GM12874 (cell line): ENCODE data around the gene DDX10.

Experiments used
- TF ChIP-seq, protein P1 (sequence below): IDR thresholded peaks from 2 replicates; pipeline ENCODE4 v1.5.1; 2011; ENCODE audit warnings: low read depth, mild to moderate bottlenecking, control low read depth, low read length, moderate library complexity; ENCODE audit not compliant: insufficient read depth

DDX10 gene

DNA sequence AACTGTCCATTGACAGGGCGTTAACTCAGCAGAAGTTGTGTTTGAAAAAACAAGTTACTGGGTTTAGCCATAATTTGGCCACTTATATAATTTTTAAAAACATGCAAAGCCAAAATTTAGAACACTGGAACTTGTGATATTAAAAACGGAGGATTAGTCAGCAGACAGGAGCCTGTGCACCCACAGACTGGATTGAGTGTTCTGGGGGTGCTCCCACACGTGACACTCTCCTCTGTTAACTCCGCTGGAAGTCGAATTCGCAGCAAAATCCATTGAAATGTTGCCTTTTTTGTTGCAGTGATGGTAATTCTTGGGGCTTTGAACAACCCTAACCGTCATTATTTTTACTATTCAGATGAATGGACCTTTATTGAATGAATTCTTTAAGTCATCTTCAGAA lies 269.8 kb downstream of the DDX10 start:
- TF ChIP-seq, protein P1, sequence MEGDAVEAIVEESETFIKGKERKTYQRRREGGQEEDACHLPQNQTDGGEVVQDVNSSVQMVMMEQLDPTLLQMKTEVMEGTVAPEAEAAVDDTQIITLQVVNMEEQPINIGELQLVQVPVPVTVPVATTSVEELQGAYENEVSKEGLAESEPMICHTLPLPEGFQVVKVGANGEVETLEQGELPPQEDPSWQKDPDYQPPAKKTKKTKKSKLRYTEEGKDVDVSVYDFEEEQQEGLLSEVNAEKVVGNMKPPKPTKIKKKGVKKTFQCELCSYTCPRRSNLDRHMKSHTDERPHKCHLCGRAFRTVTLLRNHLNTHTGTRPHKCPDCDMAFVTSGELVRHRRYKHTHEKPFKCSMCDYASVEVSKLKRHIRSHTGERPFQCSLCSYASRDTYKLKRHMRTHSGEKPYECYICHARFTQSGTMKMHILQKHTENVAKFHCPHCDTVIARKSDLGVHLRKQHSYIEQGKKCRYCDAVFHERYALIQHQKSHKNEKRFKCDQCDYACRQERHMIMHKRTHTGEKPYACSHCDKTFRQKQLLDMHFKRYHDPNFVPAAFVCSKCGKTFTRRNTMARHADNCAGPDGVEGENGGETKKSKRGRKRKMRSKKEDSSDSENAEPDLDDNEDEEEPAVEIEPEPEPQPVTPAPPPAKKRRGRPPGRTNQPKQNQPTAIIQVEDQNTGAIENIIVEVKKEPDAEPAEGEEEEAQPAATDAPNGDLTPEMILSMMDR: no peak

DNA sequence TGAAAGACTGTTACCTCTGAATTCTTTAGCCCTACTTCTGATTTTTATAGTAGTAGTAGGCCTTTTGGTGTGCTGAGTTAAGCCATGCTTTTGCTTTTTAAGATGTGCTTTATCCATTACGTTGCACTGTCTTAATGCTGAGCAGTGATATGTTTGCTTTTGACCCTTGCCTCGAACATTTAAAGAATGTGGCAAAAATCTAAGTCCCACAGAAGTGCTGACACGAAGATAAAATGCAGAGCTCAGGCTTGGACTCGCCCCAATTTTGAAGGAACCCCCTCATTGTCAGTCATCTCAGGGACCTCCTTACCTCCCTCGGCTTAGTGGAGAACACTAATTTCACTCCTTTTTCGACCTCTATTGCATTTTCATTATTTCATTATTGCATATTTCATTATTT lies 272.9 kb downstream of the DDX10 start:
- TF ChIP-seq, protein P1: no peak

DNA sequence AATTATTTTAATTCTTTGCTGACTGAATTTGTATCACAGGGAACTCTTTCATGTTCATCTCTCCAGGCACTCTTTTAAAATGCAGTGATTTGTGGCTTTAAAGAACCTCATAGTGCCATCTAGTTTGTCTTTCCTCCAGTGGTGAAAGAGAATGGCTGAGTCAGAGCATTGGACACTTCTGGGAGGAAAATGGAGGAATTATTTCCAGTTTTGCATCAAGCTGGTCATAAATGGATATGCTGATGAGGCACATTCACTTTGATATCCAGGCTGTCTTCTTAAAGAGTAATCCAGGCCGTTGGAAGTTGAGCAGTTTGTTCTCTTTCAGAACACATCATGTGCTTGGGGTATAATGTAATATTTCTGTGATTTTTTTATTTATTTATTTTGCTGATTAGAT lies 273.7 kb downstream of the DDX10 start:
- TF ChIP-seq, protein P1: no peak

- TF ChIP-seq, protein P1: no peak
These were observed 274.3 kb downstream of the DDX10 start for GRCh38 chr11:108939135-108939534.

DNA sequence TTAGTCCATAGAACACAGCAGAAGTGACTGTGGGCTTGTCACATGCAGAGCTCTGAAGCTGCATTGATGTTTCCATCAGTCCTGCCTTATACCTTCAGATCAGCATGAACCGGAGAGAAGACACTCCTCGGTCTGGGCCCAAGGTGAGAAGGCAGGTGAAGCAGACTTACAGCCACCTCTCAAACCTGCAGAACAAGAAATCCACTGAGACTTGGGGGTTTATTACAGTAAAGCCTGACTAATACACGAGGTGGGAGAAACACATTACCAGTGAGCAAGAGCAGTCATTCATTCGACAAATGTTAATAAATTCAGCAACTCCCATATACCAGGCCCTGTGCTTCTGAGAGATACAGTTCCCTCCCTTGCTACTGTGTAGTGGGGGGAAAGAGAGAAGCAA lies 279.0 kb downstream of the DDX10 start:
- TF ChIP-seq, protein P1: no peak

- TF ChIP-seq, protein P1: no peak
These were observed 279.8 kb downstream of the DDX10 start for GRCh38 chr11:108944471-108945178.

GRCh38 chr11:108945341-108945740 lies 280.5 kb downstream of the DDX10 start:
- TF ChIP-seq, protein P1: no peak
